Stimulated activated CD8-positive, alpha-beta memory T cell treated with anti-CD3 and anti-CD28 coated beads, Interleukin-4, amount 100 ng/mL, for 24 hours (primary cell): ENCODE measurements around the gene CPO.

ENCODE experiments used
- DNase-seq: peaks from one replicate; pipeline ENCODE4 v3.0.0-alpha.2; 2020; ENCODE audit warnings: low read depth

CPO gene

DNA sequence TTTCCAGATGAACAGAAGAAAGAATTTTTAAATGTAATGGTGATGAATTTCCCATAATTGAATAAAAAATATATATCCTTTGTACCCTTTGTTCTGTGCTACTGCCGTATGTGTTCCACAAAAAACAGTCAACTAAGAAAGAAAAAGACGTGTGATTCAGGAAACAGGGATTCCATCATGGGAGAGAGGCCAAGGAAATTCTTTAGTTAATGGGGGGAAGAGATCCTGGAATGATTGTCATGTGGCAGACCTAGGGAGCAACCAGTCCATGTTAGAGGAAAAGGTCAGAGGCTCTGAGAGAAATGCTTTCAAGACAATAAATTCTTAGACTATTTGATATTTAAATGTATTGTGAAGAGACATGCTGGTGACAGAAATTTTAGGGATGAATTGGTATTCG is 76.6 kb downstream of the CPO start:
- DNase-seq: no peak
